Measurements from ENCODE around the gene COL13A1. TPM values are rescaled to one million over a fixed set of nuclear protein-coding genes. Genes with fewer than 3 reads are reported as not detected.

COL13A1 gene
- total RNA-seq, 6 experiments from 2014 or later, result 0.18 to 0.44 (median 0.30) TPM; not detected in 2

- intact Hi-C loops (cut with DNase I), result no loop called here
- ATAC-seq (no peak), DNase-seq (no peak)
- Histone ChIP-seq H3K4me1 (no peaks in the 10 kb centered on the region), H3K4me3 (no peak overlapping the region), H3K27me3 (no peaks in the 10 kb centered on the region), H3K9me3 (no peaks in the 10 kb centered on the region), H3K36me3 (no peaks in the 10 kb centered on the region), H3K27ac (no peak overlapping the region)
- whole genome bisulfite sequencing (ENCODE audit: insufficient coverage, low coverage, low lambda C conversion rate, missing lambda C conversion rate), result 69% methylated on average over 6 of the region's 9 CpGs
- no peak for TF ChIP-seq POLR2A (IDR thresholded peaks at IDR 0.05)
Observed at GRCh38 chr10:69826094-69826493, 24.4 kb downstream of the COL13A1 start.

GRCh38 chr10:69826789-69827554 lies 25.3 kb downstream of the COL13A1 start:
- Histone ChIP-seq H3K4me3 (no peak overlapping the region), H3K36me3 (no peaks in the 10 kb centered on the region), H3K27me3 (no peaks in the 10 kb centered on the region), H3K27ac (no peak overlapping the region), H3K9me3 (no peaks in the 10 kb centered on the region), H3K4me1 (no peaks in the 10 kb centered on the region)
- TF ChIP-seq POLR2A (IDR thresholded peaks at IDR 0.05) (no peak), CTCF (IDR thresholded peaks at IDR 0.05) (no peak)
- ATAC-seq, result no peak
- no peak for DNase-seq
- intact Hi-C loops (cut with DNase I), result no loop called here
- 75% methylated on average over 7 of the region's 7 CpGs for WGBS (ENCODE audit: insufficient coverage, low coverage, low lambda C conversion rate, missing lambda C conversion rate)

- TF ChIP-seq CTCF (IDR thresholded peaks at IDR 0.05), result no peak
- TF ChIP-seq POLR2A (IDR thresholded peaks at IDR 0.05), result no peak
- intact Hi-C loops (cut with DNase I), result no loop called here
- 45% methylated on average over 9 of the region's 9 CpGs for WGBS (ENCODE audit: insufficient coverage, low coverage, low lambda C conversion rate, missing lambda C conversion rate)
- no peak overlapping the region for H3K4me3 ChIP-seq
- H3K4me1 ChIP-seq, result no peaks in the 10 kb centered on the region
- ATAC-seq (no peak), DNase-seq (no peak)
- no peaks in the 10 kb centered on the region for H3K36me3 ChIP-seq
- no peak overlapping the region for H3K27ac ChIP-seq
- H3K27me3 ChIP-seq, result no peaks in the 10 kb centered on the region
- no peaks in the 10 kb centered on the region for H3K9me3 ChIP-seq
Observed at GRCh38 chr10:69828144-69828870, 26.6 kb downstream of the COL13A1 start.

GRCh38 chr10:69829775-69830174 lies 28.1 kb downstream of the COL13A1 start:
- no peaks in the 10 kb centered on the region for H3K27me3 ChIP-seq
- WGBS (ENCODE audit: insufficient coverage, low coverage, low lambda C conversion rate, missing lambda C conversion rate), result 41% methylated on average over 6 of the region's 8 CpGs

More at GRCh38 chr10:69829775-69830174, 28.1 kb downstream of the COL13A1 start:
- ATAC-seq (peak in 1 of 4 donors; percentile 34), DNase-seq (no peak)
- intact Hi-C loops (cut with DNase I), result no loop called here
- H3K27ac ChIP-seq, result no peak overlapping the region
- H3K36me3 ChIP-seq, result no peaks in the 10 kb centered on the region
- H3K4me3 ChIP-seq, result no peak overlapping the region
- H3K9me3 ChIP-seq, result no peaks in the 10 kb centered on the region
- H3K4me1 ChIP-seq, result no peaks in the 10 kb centered on the region
- no peak for TF ChIP-seq POLR2A (IDR thresholded peaks at IDR 0.05)
- no peak for TF ChIP-seq CTCF (IDR thresholded peaks at IDR 0.05)
